ENCODE data around the gene BCL7A.

The BCL7A gene

DNA sequence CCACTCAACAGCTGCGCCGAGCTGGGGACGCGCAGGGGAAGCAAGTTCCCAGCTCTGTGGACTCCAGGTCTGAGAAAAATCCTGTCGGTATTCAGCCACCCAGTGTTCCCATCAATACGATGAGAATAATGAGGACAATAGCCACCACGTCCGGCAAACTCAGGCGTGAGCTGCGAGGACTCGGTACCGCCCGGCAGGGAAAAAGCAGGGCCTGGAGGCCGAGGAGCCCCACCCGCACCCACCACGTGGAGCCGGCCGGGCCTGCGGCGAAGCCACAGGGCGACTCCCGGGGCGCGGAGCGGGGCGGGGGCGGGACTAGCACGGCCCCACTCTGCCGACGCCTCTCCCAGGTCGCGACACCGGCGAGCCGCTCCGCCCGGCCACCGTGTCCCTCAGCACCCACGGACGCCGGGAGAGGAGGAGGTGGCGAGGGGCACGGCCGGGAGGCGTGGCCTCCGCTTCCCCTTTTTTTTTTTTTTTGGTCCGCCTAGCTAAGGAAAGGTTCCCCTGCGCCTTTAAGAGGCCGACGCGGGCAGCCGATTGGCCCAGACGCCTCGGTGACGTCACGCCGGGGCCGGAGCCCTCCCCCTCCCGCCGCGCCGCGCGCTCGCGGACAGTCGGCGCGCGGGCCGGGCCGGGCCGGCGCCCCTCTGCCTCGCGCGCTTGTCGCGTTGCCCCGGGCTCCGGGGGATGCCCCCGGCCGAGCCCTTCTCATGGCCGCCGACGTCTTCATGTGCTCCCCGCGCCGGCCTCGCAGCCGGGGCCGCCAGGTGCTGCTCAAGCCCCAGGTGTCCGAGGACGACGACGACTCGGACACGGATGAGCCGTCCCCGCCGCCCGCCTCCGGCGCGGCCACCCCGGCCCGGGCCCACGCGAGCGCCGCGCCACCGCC is 56.7 kb downstream of the BCL7A start, which contains the start of gene MLXIP:
Gene MLXIP (plus strand): TSS at position 616 of the 892 bp plus-strand sequence. CDS start 98 bp downstream, at position 714.
- DNase-seq (ENCODE audit: low read depth in 2 of 2) = peak; percentile 78 to 85

DNA sequence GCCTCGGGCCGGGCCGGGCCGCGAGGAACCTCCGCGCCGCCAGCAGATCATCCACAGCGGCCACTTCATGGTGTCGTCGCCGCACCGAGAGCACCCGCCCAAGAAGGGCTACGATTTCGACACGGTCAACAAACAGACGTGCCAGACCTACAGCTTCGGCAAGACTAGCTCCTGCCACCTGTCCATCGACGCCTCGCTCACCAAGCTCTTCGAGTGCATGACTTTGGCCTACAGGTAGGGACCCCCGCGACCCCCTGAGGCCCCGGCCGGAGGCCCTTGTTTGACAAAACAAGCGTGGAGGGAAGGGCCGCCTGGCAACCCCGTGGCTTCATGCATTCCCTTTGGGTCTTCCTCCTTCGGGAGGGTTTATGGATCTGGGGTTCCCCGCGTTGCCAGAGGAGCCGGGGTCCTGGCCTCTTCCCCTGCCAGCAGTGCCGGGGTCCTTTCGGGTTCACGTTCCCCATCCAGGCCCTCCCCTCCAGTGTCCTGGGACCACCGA is 57.4 kb downstream of the BCL7A start:
- DNase-seq (ENCODE audit: low read depth in 2 of 2) = no peak

DNA sequence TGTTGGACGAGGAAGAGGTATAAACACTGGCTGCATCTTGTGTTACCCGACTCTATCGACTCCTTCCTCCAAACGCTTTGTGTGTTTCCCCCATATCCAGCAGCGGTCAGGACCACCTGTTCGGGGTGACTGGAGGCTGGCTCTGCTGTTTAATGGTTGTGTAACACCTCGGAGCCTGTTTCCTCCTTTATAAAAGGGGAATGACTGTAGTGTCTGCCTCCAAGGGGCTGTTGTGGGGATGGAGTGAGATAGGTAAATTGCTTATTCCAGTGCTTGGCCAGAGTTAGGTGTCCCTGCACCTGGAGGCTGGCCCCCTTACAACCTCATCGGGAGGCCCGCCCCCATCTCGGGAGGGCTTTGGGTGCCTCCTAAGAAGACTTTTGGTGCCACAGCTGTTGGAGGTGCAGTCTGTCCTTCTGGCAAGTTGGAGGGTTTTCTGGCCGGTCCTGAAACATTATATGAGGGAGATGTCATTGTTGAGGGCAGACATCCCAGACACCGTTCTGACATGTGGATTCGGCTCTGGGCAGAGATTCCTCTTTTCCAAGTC is 57.9 kb downstream of the BCL7A start:
- no peak for DNase-seq (ENCODE audit: low read depth in 2 of 2)

GRCh38 chr12:122080149-122081082 is 58.7 kb downstream of the BCL7A start:
- no peak for DNase-seq (ENCODE audit: low read depth in 2 of 2)

GRCh38 chr12:122081083-122081696 is 59.5 kb downstream of the BCL7A start:
- no peak for DNase-seq (ENCODE audit: low read depth in 2 of 2)

DNA sequence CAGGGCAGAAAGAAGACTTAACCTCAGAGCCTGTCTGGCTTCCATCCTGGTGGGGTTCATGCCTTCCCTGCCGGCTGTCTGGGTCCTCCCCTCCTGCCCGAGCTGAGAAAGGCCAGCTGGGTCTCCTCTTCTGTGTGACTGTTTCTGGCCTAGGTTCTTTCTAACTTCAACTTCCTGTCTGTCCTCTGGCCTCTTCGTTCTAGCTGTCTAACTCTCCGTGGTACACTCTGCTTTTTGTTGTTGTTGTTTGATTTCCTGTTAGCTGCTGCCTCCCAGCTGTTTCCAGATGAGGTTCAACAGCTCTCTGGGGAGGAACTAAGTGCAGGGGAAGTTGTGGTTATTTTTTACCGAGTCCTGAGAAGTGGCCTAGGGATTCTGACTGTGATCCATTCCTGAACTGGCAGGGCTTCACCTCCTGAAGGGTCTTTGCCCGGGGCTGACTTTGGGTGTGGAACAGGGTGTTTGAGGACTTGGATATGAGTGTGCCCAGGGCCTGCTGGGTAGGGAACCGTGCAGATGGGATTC is 60.1 kb downstream of the BCL7A start:
- DNase-seq (ENCODE audit: low read depth in 2 of 2) = no peak

GRCh38 chr12:122082621-122083356 is 61.1 kb downstream of the BCL7A start:
- no peak for DNase-seq (ENCODE audit: low read depth in 2 of 2)

DNA sequence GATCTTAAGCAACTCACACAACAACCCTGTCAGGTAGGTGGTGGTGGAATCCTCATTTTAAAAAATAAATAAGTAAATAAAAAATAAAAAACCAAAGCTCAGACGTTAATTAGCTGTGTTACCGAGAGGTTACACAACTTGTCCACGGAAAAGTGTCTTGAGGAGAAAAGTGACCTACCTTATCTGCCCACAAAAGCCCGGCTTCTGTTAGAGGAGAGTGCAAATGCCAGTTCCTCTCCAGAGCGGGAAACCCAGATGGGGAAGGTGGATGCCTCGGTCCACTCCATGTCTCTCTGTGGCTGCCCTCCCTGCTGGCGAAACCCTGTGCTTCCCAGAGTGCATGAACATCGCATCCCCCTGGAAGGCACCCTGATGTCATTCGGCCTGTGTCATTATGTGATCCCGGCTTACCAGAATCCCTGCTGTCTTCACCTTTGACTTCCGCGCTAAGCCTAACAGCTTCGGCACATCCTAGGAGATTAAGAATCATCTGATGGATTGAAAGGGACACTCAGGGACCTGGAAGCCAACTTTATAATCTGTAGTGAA is 63.2 kb downstream of the BCL7A start:
- DNase-seq (ENCODE audit: low read depth in 2 of 2) = no peak

- DNase-seq (ENCODE audit: low read depth in 2 of 2) = no peak
Measured at GRCh38 chr12:122085591-122085990, 63.9 kb downstream of the BCL7A start.

GRCh38 chr12:122086116-122086515 is 64.4 kb downstream of the BCL7A start:
- DNase-seq (ENCODE audit: low read depth in 2 of 2) = no peak

DNA sequence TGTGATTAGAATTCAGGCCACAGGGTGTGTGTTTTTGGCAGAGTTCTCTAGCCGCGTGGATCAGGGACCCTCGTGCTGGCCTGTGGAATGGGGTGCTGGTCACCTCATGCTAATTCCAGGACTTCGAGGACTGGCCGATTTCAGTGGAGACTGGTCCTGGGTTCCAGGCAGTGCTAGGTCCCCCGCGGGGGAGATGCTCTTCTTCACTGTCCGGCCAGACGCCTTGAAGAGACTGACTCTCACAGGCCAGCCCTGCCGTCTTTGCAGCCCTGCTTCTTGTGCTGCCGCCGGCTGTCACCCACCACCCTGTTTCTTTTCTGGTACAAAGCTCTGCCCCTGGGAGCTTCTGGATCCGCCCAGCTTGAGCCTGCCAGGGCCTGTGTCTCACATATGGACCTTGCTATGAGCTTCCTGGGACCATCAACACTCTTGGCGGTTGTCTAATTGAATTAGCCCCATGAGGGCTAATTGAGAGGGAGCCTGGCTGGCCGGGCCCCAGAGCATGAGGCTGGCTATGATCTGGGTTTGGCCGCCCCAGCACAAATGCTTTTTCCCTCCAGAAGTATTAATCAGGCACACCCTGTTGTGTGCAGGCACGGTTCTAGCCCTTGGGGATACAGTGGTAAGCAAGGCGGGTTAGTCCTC is 65.1 kb downstream of the BCL7A start:
- DNase-seq (ENCODE audit: low read depth in 2 of 2) = no peak

DNA sequence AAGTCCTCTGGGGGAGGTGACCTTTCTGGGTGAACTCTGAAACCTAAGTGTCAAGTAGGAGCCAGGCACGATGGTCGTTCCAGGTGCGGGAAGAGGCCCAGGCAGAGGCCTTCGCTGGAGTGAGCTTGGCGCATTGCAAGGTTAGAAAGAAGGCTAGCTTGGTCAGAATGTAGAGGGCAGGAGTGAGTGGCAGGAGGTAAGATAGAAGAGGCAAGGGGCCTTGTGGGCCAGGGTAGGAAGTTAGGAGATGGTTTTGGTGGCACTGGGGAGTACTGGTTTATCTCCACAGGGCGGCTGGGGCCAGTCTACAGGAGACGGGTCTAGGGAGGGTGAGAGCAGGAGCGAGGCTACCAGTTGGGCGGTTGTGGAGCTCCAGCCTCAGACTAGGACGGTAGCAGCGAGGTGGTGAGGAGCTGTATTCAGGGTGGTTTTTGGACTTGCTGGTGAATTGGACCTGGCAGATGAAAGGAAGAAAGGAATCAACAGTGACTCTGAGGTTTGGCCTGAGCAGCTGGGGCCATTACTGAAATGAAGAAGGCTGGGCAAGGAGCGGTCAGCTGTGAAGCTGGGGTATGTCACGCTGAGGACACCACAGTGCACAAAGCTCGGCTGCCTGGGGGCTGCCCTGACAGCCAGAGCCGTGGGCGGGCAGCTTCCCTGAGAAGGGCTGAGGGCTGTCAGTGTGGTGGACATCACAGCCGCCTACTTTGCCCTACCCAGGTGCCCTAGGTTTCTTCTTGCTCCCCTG is 65.9 kb downstream of the BCL7A start:
- DNase-seq (ENCODE audit: low read depth in 2 of 2) = no peak

DNA sequence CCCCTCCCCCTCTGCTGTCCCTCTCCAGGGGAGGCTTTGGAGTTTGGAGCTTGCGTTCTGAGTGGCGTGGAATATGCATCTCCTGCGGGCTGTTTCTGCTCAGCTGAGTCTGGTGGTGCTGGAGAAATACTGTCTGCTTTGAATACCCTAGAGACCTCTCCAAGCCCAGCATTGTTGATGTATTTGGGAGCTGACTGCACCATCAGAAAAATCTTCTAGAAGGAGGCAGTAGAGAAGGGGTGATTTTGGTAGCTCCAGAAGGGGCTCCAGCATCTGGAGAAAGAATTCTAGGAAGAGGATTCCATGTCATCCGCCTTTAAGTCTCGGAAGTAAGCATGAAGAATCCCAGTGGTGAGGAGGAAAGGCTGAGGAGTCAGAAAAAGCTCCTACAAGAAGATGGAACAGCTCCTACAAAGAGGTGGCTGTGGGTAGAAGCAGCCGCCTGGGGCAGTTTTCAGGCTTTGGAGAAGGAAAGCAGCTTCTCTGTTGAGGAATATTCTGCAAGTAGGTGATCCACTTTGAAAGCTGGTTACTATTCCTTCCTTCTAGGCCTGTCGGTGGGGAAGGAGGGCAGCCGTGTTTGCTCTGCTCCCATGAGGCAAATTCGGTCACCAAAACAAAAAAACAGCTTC is 66.6 kb downstream of the BCL7A start:
- no peak for DNase-seq (ENCODE audit: low read depth in 2 of 2)

DNA sequence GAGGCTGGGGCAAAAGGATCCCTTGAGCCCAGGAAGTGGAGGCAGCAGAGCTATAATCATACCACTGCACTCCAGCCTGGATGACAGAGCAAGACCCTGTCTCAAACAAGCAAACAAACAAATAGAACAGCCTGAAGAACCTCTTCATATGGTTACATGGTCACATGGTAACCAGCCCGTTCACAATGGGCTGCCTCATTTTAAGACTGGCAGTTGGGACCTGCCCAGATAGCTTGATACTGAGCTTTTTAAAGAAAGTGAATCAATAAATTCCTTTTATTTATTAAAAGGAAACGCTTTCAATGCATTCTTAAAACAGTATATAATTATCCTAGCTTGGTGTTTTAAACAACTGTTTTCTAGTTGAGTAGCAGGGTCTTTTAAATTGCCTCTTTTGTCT is 67.4 kb downstream of the BCL7A start:
- no peak for DNase-seq (ENCODE audit: low read depth in 2 of 2)

- no peak for DNase-seq (ENCODE audit: low read depth in 2 of 2)
Measured at GRCh38 chr12:122090759-122091515, 69.3 kb downstream of the BCL7A start.

DNA sequence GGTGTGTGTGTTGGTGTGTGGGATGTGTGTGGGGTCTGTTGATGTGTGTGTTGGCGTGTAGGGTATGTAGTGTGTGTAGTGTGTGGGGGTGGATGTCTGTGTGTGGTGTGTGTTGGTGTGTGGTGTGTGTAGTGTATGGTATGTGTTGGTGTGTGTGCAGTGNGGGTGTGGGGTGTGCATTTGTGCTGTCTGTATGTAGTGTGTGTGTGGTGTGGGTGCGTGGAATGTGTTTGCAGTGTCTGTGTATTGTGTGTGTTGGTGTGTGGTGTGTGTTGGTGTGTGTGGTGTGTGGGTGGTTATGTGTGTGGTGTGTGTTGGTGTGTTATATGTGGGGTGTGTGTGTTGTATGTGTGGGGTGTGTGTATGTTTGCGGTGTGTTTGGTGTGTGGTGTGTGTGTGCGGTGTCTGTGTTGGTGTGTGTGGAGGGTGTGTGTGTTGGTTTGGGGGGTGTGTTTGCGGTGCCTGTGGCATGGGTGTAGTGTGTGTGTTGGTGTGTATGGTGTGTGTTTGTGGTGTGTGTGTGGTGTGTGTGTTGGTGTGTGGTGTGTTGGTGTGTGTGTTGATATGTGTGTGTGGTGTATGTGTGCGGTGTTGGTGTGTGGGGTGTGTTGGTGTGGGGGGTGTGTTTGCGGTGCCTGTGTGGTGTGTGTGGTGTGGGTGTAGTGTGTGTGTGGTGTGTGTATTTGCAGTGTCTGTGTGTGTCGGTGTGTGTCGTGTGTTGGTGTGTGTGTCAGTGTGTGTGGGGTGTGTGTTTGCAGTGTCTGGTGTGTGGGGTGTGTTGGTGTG is 71.6 kb downstream of the BCL7A start:
- no peak for DNase-seq (ENCODE audit: low read depth in 2 of 2)

DNA sequence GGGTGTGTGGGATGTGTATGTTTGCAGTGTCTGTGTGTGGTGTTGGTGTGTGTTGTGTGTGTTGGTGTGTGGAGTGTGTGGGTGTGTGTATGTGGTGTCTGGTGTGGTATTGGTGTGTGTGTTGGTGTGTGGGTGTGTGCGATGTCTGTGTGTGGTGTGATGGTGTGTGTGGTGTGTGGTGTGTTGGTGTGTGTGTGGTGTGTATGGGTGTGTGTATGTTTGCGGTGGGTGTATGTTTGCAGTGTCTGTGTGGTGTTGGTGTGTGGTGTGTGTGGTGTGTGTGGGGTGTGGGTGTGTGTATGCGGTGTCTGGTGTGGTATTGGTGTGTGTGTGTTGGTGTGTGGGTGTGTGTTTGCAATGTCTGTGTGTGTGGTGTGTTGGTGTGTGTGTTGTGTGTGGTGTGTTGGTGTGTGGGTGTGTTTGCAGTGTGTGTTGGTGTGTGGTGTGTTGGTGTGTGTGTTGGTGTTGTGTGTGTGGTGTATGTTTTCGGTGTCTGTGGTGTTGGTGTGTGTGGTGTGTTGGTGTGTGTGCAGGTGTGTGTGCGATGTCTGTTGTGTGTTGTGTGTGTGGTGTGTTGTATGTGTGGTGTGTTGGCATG is 72.6 kb downstream of the BCL7A start:
- DNase-seq (ENCODE audit: low read depth in 2 of 2) = no peak

All from stimulated activated CD4-positive, alpha-beta T cell treated with anti-CD3 and anti-CD28 coated beads, Interleukin-15, amount 100 ng/mL, for 48 hours (primary cell).